HEK293 (cell line): Measurements from ENCODE around the gene RNF39.

ENCODE experiments used
- CTCF ChIA-PET: fragments of 350-600 bp; formaldehyde crosslinking; extraction: SDS; loops from one replicate; lab custom pipeline; 2021; ENCODE audit warnings: antibody characterized with exemption; lab: Yijun Ruan, JAX
- POLR2A ChIA-PET: fragments of 300-600 bp; formaldehyde crosslinking; extraction: SDS; loops from one replicate; lab custom pipeline; 2020; ENCODE audit warnings: antibody characterized with exemption, inconsistent platforms; lab: Yijun Ruan, JAX
- H3K27ac ChIP-seq: fragments of 200-500 bp; sonication (Bioruptor generic); 2 replicates; pipeline ENCODE4 v1.5.1; 2014; ENCODE audit warnings: low read depth, low read length, control low read depth, inconsistent platforms; ENCODE audit errors: extremely low read depth
- H3K36me3 ChIP-seq, 2 experiments: fragments of 200-500 bp in 1 of 2; sonication (Bioruptor generic) in 1 of 2; 1 replicate in 1 of 2; 2 replicates in 1 of 2; pipeline ENCODE4 v1.5.1; 2014 to 2017; ENCODE audit warnings: inconsistent platforms in 2 of 2, low read length in 2 of 2; ENCODE audit not compliant: control insufficient read depth in 2 of 2, insufficient read depth in 1 of 2
- H3K4me1 ChIP-seq: fragments of 200-500 bp; sonication (Bioruptor generic); 2 replicates; pipeline ENCODE4 v1.5.1; 2014; ENCODE audit warnings: mild to moderate bottlenecking, low read length, inconsistent platforms; ENCODE audit not compliant: control insufficient read depth, insufficient read depth
- H3K4me3 ChIP-seq: 2 replicates; pipeline ENCODE4 v1.5.1; 2011; ENCODE audit warnings: low read depth, mild to moderate bottlenecking, control low read depth, low read length, moderate library complexity
- H3K9me3 ChIP-seq: fragments of 200-500 bp; sonication (Bioruptor generic); 2 replicates; pipeline ENCODE4 v1.5.1; 2014; ENCODE audit warnings: low read depth, low read length, inconsistent platforms; ENCODE audit not compliant: control insufficient read depth, insufficient read depth
- ATF2 ChIP-seq: fragments of 450-650 bp; formaldehyde crosslinking; IDR thresholded peaks from 2 replicates; pipeline ENCODE4 v1.5.1; 2016; ENCODE audit warnings: missing biosample characterization, missing genetic modification characterization, low read depth
- ELK4 ChIP-seq: IDR thresholded peaks from 2 replicates; pipeline ENCODE4 v1.6.1; 2011; ENCODE audit warnings: mild to moderate bottlenecking, low read depth, low read length, borderline replicate concordance
- KLF17 ChIP-seq: fragments of 450-650 bp; formaldehyde crosslinking; IDR thresholded peaks from 2 replicates; pipeline ENCODE4 v1.5.1; 2016; ENCODE audit warnings: missing biosample characterization, missing genetic modification characterization
- REST ChIP-seq: fragments of 450-650 bp; formaldehyde crosslinking; IDR thresholded peaks from 2 replicates; pipeline ENCODE4 v1.5.1; 2016; ENCODE audit warnings: missing biosample characterization, missing genetic modification characterization
- ZNF112 ChIP-seq: fragments of 450-650 bp; formaldehyde crosslinking; IDR thresholded peaks from 2 replicates; pipeline ENCODE4 v1.5.0; 2017; ENCODE audit warnings: missing biosample characterization, missing genetic modification characterization
- ZNF132 ChIP-seq: fragments of 450-650 bp; formaldehyde crosslinking; IDR thresholded peaks from 2 replicates; pipeline ENCODE4 v1.5.1; 2017; ENCODE audit warnings: missing biosample characterization, missing genetic modification characterization, borderline replicate concordance
- ZNF133 ChIP-seq: fragments of 450-650 bp; formaldehyde crosslinking; IDR thresholded peaks from 2 replicates; pipeline ENCODE4 v1.5.1; 2016; ENCODE audit warnings: missing biosample characterization, missing genetic modification characterization
- ZNF148 ChIP-seq: fragments of 450-650 bp; formaldehyde crosslinking; IDR thresholded peaks from 2 replicates; pipeline ENCODE4 v1.5.0; 2017; ENCODE audit warnings: missing biosample characterization, missing genetic modification characterization, borderline replicate concordance
- ZNF16 ChIP-seq: fragments of 450-650 bp; formaldehyde crosslinking; IDR thresholded peaks from 2 replicates; pipeline ENCODE4 v1.5.1; 2016; ENCODE audit warnings: low read depth, missing biosample characterization, missing genetic modification characterization
- ZNF18 ChIP-seq: fragments of 450-650 bp; formaldehyde crosslinking; IDR thresholded peaks from 2 replicates; pipeline ENCODE4 v1.5.1; 2016; ENCODE audit warnings: missing biosample characterization, missing genetic modification characterization
- ZNF335 ChIP-seq: fragments of 450-650 bp; formaldehyde crosslinking; conservative IDR thresholded peaks from 2 replicates; pipeline ENCODE4 v1.5.1; 2016; ENCODE audit warnings: missing biosample characterization, missing genetic modification characterization
- ZNF362 ChIP-seq: fragments of 450-650 bp; formaldehyde crosslinking; IDR thresholded peaks from 2 replicates; pipeline ENCODE4 v1.5.1; 2016; ENCODE audit warnings: missing biosample characterization, missing genetic modification characterization
- ZNF423 ChIP-seq: fragments of 450-650 bp; formaldehyde crosslinking; IDR thresholded peaks from 2 replicates; pipeline ENCODE4 v1.5.1; 2016; ENCODE audit warnings: missing biosample characterization, missing genetic modification characterization
- ZNF529 ChIP-seq: fragments of 450-650 bp; formaldehyde crosslinking; IDR thresholded peaks from 2 replicates; pipeline ENCODE4 v1.5.1; 2017; ENCODE audit warnings: missing genetic modification characterization, missing biosample characterization; ENCODE audit not compliant: insufficient replicate concordance
- ZNF548 ChIP-seq: fragments of 450-650 bp; formaldehyde crosslinking; IDR thresholded peaks from 2 replicates; pipeline ENCODE4 v1.5.1; 2016; ENCODE audit warnings: missing biosample characterization, missing genetic modification characterization
- ZNF549 ChIP-seq: fragments of 450-650 bp; IDR thresholded peaks from 2 replicates; pipeline ENCODE4 v1.5.1; 2018; ENCODE audit warnings: missing biosample characterization, missing genetic modification characterization, mild to moderate bottlenecking, inconsistent platforms, moderate library complexity
- ZSCAN5A ChIP-seq: fragments of 450-650 bp; formaldehyde crosslinking; IDR thresholded peaks from 2 replicates; pipeline ENCODE4 v1.5.1; 2016; ENCODE audit warnings: missing biosample characterization, missing genetic modification characterization

Gene RNF39

GRCh38 chr6:30029588-30029987 lies 46.0 kb downstream of the RNF39 start:
- Histone ChIP-seq H3K4me1 (no peaks in the 10 kb centered on the region), H3K27ac (no peak overlapping the region), H3K36me3 (peaks cover 0 to 6% of the 10 kb centered on the region in 2 experiments; a peak in 1 of 3 replicates), H3K9me3 (no peaks in the 10 kb centered on the region), H3K4me3 (no peak overlapping the region)
- POLR2A ChIA-PET, result no interaction called here
- TF ChIP-seq ZNF548 (tag by site-specific recombination), result no peak
- no peak for TF ChIP-seq ZNF112 (tag by site-specific recombination)
- TF ChIP-seq KLF17 (tag by site-specific recombination), result no peak
- TF ChIP-seq ZNF132 (tag by site-specific recombination), result no peak
- no peak for TF ChIP-seq REST (tag by site-specific recombination)
- no peak for TF ChIP-seq ZNF362
- no peak for TF ChIP-seq ZSCAN5A
- no peak for TF ChIP-seq ZNF335 (tag by site-specific recombination)
- no peak for TF ChIP-seq ATF2 (tag by site-specific recombination)
- no peak for TF ChIP-seq ZNF16 (tag by site-specific recombination)
- no peak for TF ChIP-seq ELK4
- no peak for TF ChIP-seq ZNF148 (tag by site-specific recombination)
- TF ChIP-seq ZNF133 (tag by site-specific recombination), result no peak
- TF ChIP-seq ZNF423 (tag by site-specific recombination), result no peak
- TF ChIP-seq ZNF549 (tag by site-specific recombination), result no peak
- TF ChIP-seq ZNF18 (tag by site-specific recombination), result no peak
- no peak for TF ChIP-seq ZNF529 (tag by site-specific recombination)
- CTCF ChIA-PET, result interaction anchor here (0.6 to 0.7 kb wide), 2 partner anchors 231 to 380 kb away, joined by 3 to 4 read pairs; no protein-coding TSS in a partner anchor
